NCI-H748 (cell line): ENCODE results near the gene STXBP4.

ENCODE experiments used
- DNase-seq: peaks from one replicate; lab custom pipeline; 2025; ENCODE audit not compliant: unreplicated experiment; lab: John Stamatoyannopoulos, UW

STXBP4 gene

GRCh38 chr17:55219934-55220333 lies 251.4 kb downstream of the STXBP4 start:
- DNase-seq = no peak
